AG08396 (cell line): Measurements from ENCODE around the gene KRT75.
"Not testable (repeated sequence)": the region's sequence is repeated elsewhere in the genome, so short reads cannot be mapped to it uniquely, and the experiment has no call there.

Experiments used
- DNase-seq: peaks from one replicate; pipeline ENCODE4 v3.0.0; 2012; ENCODE audit warnings: low spot score, mixed read lengths

The KRT75 gene

GRCh38 chr12:52415870-52416750 is 18.1 kb downstream of the KRT75 start:
- peak; percentile 71 for DNase-seq

GRCh38 chr12:52414936-52415335 is 19.2 kb downstream of the KRT75 start:
- DNase-seq: no peak

DNA sequence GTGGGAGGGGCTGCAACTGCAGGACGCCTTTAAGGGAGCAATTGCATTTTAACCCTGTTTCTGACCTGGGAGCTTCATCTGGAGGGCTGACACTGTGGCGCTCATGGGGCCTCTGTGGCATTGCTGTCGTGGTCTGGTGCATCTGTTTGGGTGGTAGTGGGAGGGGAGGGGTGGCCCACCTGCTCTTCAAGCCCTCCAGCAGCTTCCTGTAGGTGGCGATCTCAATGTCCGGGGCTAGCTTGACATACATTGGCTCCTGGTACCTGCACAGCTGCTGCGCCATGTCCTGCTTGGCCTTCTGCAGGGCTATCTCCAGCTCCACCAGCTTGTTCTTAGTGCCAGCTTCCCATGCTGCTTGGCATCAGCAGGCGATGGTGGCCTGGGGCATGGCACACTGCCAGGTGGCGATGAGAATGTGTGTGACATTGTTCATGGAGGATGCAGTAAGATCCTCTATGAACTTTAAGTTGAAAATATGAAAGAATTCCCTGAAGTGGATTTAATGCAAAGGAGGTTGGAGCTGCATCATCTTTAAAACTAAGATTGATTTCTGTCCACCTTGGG is 20.3 kb downstream of the KRT75 start:
- DNase-seq: no peak

DNA sequence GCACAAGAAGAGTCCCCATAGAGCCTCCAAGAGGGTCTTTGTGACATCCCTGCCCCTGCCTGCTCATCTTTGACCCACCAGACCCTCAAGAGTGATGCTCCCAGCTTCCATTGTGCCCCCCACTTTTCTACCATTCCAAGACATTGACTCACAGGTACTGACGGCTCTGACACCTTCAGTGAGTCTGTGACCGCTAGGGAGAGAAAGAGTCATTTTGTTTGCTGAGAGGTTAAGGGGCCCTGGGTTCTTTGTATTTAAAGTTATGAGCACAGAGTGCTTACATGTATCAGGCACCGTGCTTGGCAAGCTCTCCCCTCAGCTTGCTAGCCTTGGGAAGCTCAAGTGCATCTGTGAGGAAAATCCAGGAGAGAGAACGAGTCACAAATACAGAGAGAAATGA is 21.0 kb downstream of the KRT75 start:
- DNase-seq: no peak

- DNase-seq: no peak
Observed at GRCh38 chr12:52411815-52412214, 22.4 kb downstream of the KRT75 start.

DNA sequence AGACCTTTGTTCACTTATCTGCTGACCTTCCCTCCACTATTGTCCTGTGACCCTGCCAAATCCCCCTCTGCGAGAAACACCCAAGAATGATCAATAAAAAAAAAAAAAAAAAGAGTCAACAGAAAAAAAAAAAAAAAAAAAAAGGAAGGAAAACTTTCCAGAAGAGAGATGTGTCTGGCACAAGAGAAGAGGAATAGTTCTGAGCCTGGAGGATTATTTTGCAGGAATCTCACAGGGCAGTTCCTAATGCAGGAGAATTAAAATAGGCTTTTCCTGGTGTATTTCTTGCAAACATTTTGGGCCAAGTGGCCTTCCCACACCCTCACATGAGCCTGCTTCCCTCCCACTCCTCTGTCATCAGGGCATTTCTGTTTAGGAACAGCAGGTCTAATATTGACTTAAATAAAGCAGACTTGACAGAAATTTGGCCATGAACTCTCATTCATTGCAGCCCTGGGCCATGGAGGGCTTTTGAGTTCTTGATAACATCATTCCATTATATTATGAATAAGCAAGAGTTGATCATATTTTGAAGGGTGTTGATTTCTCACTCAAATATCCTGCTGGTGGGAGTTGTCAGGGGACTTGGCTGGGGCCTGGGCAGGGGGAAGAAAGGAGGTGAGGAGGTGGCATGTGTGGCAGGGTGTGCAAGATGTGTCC is 23.5 kb downstream of the KRT75 start:
- DNase-seq: not testable (repeated sequence)

DNA sequence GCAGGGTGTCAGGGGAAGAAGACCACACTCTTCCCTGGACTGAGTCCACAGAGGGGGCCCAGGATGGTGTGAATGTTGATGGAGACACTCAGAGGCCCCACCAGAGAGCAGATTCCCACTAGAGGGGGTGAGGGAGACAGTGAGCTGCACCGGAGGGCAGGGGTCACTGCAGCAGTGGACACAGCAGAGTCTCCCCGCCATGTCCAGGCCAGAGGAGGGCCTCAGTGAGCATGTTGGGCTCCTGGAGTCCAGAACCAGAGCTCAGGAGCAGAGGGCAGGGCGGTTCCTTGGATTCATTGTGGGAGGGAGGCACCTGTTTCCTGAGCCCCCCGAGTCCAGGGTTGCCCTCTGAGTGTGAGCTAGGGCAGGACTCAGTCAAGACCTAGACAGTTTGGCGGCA is 26.3 kb downstream of the KRT75 start:
- no peak for DNase-seq

DNA sequence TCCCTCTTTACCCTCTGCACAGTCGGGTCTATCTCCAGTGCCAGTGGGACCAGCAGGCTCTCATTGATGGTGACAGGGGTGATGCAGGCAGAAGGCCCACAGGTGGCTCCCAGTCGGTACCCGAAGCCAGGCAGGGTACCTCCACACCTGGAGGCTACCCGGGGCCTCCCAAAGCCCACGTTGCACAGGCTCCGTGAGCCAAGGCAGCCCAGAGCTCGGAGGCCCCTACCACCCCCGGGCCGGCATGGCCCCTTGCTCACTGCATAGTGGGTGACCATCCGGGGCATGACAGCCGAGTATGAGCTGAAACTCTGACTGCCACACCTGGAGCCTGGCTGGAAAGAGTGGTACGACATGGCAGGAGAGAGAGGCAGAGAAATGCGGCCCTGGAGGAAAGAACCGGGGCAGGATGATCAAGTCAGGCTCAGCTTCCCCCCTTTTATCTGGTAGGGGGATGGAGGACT is 28.2 kb downstream of the KRT75 start, which contains the start of gene KRT82:
TSS of gene KRT82 (minus strand) at position 414 of the 464 bp plus-strand sequence. CDS start at position 356, 58 bp downstream.
- no peak for DNase-seq

DNA sequence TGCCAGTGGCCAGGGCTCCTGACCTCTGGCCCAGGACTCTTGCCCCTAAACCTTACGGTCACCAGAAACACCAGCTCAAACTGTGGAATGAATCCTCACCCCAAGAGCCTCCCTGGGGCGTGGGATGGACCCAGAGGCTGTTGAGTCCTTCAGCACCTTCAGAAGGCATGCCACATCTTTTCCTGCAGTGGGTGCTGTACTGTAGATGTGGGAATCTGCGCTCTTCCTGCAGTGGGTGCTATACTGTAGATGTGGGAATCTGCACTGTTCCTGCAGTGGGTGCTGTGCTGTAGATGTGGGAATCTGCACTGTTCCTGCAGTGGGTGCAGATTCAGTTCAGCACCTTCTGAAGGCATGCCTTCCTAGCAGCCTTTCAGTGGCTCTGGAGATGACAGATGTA is 29.2 kb downstream of the KRT75 start:
- DNase-seq: no peak

DNA sequence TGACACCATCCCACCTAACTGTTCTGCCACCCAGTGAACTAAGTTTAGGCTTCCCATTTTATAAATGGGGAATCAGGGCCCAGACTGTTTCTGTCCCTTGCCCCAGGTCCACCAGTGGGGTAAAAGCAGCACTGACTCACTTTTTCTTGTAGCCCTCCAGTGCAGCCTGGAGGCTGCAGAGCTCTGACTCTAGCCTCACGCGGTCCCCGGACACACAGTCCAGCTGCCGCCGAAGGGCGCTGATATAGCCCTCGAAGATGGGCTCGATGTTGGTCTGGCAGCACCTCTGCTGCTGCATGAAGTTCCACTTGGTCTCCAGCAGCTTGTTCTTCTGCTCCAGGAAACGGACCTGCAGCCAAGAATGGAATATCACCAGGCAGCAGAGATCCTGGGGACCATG is 30.6 kb downstream of the KRT75 start:
- DNase-seq: no peak

DNA sequence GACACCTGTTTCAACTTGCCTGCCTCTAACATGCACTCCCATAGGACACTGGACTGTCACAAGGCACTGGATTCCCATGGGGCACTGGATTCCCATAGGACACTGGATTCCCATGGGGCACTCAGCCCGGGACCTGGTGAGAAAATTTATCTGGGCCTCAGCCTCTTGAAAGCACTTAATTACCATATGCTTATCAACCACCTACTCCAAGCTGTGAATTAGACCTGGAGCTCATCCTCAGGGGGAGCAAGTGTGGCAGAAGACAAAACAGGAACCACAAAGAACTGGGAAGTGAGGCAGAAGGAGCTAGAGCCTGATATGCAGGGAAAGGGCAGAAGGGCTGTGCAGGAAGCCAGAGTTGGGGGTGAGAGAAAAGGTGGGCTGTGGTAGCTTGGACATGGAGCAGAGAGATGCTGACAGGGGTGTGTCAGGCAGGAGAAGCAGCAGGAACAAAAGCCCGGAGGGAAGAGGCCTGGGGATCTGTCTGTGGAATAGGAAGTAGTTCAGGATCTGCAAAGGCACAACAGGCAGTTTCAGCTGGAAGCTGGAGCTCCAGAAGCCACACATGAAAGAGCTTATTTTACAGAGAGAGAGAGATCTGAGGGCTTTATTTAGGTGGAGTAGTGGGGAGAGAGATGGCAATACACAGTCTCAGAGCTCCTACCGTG is 31.2 kb downstream of the KRT75 start:
- no peak for DNase-seq

- no peak for DNase-seq
Observed at GRCh38 chr12:52402377-52402776, 31.8 kb downstream of the KRT75 start.

DNA sequence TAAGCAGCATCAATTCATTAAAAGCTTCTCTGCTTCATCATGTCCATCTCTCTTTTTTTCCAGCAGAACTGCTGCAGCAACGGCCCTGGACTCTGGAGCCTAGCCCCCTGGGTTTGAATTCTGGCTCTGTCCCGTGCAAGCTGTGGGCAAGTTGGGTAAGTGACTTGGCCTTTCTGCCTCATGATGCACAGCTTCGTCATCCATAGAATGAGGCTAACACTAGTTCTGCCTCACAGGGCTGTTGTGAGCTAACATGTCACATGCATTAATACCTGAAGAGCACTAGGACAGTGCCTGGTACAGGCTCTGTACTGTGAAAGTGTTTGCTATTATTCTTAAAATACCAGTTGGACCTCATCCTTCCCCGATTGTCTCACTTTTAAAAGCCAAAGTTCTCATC is 32.2 kb downstream of the KRT75 start:
- no peak for DNase-seq

GRCh38 chr12:52401526-52401925 is 32.6 kb downstream of the KRT75 start:
- DNase-seq: no peak

GRCh38 chr12:52400906-52401305 is 33.3 kb downstream of the KRT75 start:
- no peak for DNase-seq

DNA sequence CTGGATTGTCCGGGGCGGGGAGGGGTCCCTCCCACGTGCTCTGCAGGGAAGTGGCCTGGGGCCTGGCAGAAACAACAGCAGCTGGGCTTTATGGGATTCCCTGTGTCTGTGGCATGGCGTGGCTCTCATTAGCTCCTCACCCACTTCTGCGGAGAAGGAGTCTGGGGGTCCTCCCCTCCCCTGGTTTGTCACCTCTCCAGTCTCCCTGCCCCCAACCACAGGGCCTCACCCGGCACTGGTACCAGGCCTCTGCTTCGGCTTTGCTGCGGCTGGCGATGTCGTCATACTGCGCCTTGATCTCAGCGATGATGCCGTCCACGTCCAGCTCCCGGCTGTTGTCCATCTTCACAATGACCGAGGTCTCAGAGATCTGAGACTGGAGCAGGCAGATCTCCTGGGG is 34.4 kb downstream of the KRT75 start:
- no peak for DNase-seq

- DNase-seq: no peak
Observed at GRCh38 chr12:52398176-52398575, 36.0 kb downstream of the KRT75 start.

GRCh38 chr12:52396656-52397055 is 37.5 kb downstream of the KRT75 start:
- DNase-seq: no peak

DNA sequence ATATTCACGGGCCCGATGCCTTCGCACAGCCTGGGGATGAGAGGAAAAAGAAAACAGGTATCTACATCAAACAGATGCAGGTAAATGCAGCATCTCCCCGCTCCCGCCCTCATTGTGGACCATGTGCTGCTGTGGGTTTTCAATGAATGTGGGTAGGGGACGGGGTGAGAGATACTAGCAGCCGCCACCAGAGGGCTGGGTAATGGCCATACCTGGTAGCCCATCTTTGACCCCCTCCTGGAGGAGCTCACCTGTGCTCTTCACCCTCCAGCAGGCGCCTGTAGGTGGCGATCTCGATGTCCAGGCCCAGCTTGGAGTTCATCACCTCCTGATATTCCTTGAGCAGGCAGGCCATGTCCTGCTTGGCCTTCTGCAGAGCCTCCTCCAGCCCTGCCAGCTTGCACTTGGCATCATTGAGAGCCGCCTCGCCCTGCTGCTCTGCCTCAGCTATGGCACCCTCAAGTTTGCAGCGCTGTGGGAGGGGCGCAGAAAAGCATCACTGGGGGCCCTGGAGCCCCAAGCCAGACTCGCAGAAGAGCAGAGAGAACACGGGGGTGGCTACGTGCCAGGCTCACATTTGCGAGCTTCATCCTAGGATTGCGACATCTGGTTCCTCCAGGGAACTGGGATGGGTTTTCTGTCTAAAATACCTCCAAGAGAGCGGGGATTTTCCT is 38.3 kb downstream of the KRT75 start:
- DNase-seq: no peak

DNA sequence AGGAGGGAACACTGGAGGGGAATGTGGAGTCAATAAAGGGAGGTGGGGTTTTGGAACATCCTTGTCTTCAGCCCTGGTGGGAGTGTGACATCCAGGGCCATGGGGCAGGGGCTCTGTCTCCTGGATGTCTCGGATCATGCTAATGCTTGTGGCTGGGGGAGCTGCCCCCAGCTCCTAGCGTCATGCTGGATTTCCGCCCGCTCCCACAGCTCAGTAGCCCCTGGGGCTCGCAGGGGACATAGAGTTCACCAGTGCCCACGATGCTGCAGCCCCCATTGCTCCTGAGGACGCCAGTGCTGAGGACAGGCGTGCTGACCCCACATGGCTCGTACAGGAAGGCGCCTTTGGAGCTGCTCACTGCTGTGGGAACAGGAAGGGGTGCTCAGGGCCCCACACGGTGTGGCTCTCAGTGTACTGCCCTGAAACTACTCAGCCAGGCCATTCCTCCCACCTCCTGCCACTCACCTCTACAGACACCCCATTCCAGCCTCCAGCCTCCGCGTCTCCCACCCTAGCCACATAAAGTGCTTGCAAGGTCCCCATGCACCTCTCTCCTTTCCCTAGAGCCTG is 39.2 kb downstream of the KRT75 start:
- no peak for DNase-seq

DNA sequence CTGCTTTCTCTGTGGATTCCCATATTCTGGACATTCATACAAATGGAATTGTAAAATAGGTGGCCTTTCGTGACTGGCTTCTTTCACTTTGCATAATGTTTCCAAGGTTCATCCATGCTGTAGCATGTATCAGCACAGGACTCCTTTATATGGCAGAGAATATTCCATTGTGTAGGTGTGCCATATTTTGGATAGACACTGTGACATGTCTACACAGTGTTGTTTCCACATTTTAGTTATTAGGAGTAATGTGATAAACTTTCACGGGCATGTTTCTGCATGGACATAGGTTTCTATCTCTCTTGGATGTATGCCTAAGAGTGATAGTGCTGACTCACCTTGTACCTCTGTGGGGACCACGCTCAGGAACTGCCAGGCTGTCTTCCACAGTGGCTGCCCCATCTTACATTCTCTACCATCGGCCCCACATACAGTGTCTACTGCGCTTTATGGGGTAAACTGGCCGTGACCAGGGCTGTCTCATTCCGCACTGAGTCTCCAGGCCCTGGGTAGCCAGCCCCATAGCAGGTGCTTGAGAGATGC is 41.6 kb downstream of the KRT75 start:
- no peak for DNase-seq
